OCI-M2 (cell line): ENCODE data around the gene FUT3.

ENCODE experiments used
- DNase-seq: peaks from one replicate; lab custom pipeline; 2025; ENCODE audit not compliant: unreplicated experiment; lab: John Stamatoyannopoulos, UW

FUT3 gene

DNA sequence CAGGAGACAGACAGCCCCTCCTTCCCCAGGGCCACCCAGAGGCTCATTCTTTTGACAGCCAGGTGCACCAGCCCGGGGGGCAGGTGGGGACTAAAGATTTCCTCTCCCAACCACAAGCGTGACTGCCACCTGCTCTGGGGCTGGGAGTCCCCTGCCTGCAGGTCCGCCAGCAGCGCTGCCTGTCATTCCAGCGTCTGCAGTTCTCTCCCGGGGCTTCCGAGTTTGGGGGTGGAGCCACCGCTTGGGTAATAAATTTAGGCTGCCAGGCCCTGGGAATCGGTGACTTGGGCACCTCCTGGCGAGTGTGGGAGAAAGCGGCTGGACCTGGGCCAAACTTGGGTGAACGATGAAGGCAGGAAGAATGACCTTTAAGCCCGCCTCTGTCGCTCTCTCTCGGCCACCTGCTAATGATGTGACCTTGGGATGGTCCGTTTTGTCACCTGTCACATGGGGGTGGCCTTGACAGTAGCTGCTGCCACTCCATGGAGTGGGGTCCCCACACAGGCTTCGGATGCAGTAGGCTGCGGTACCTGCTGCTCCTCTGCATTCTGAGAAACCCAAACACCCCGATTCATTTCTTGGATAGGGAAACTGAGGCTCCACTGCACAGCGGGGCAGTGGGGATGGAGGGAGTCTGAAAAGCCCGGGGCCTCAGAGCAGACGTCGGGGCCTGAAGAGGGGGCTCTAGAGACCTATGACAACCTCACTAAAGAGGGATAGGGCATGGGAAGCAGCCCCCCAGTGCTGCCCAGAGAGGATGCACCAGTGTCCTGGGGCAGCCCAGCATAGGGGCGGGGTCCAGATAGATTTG is 24.5 kb downstream of the FUT3 start:
- DNase-seq = no peak

- no peak for DNase-seq
Measured at GRCh38 chr19:5825178-5825577, 26.1 kb downstream of the FUT3 start.

DNA sequence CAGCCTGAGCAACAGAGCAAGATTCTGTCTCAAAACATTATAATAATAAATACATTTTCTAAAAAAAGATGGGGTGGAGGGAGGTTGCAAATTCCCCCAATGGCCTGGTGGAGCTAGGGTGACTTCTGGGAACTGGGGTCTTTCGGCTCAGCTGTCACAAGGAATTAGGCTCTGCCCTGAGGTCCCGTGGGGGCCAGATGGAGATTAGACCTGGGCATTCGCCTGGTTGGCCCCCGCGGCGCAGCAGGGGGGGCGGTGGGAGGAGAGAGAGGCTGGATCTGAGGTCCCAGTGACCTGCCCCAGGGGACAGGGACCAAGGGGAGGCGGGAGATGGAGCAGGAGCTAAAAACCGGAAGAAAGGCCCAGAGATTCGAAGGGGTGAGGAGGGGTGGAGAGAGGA is 26.5 kb downstream of the FUT3 start:
- DNase-seq = no peak

- DNase-seq = no peak
Measured at GRCh38 chr19:5823579-5824281, 27.5 kb downstream of the FUT3 start.

DNA sequence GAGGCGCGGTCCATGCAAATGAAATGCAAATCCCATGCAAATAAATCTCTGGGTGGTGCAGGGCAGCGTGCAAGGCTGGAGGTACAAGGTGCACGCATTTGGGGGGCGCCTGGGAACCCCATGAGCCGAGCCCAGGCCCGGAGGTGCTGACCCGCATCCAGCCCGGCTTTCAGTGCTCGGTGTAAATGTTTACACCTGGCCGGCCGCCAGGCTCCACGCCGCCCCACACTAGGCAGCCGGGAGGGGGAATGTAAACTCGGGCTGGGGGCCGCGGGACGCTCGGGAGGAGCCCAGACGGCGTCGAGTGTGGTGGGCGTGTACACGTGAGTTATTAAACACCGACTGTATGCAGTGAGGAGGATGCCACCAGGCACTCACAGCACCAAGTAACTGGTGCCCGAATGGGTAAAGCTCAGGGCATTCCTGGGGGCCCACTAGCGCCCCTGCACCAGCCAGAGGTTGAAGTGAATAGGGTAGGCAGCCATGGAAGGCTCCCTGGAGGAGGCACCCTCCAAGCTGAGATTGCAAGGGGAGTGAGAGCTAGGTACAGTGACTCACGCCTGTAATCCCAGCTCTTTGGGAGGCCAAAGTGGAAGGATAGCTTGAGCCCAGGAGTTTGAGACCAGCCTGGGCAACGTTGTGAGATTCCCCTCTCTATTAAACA is 28.9 kb downstream of the FUT3 start:
- no peak for DNase-seq

GRCh38 chr19:5821521-5822180 is 29.6 kb downstream of the FUT3 start:
- no peak for DNase-seq

DNA sequence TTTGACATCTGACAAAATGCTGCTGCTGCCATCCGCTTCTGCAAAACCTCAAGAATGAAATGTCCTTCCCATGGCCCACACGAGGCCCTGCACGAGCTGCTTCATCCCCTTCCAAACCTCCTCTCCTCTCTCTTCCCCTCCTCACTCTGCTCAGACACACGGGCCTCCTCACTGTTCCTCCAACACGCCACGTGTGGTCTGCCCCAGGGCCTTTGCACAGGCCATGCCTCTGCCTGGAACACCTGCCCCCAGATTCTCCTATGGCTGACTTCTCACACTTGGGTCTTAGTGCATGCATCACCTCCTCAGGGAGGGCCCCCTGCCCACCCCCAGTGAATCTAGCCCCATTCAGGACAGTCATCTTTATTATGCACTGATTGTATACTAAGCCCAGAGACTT is 30.5 kb downstream of the FUT3 start:
- no peak for DNase-seq

DNA sequence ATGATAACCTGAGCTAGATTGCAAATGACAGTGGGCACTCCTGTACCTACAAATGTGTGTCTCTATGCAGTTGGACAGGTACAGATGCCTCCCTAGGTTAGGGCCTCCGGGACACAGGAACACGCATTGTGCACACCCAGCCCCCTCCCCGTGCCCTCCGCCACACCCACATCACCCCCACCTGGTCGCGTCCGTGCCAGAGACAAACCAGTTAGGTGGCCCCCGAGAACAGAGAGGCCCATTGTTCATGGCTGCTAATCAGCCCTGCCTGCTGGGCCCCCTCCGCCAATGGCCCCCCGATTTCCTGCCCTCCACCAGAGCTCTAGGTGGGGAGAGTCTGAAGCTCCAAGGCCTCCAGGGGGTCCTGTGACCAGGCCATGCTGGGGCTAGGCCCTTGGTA is 32.7 kb downstream of the FUT3 start:
- DNase-seq = no peak

DNA sequence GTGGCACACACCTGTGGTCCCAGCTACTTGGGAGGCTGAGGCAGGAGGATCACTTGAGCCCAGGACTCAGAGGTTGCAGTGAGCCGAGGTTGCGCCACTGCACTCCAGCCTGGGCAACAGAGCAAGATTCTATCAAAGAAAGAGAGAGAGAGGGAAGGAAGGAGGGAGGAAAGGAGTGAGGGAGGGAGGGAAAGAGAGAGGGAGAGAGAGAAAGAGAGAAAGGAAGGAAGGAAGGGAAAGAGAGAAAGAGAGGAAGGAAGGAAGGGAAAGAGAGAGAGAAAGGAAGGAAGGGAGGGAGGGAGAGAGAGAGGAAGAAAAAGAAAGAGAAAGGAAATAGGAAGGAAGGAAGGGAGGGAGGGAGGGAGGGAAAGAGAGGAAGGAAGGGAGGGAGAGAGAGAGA is 34.0 kb downstream of the FUT3 start:
- DNase-seq = no peak

- DNase-seq = no peak
Measured at GRCh38 chr19:5814852-5815246, 36.4 kb downstream of the FUT3 start.

GRCh38 chr19:5814123-5814851 is 37.0 kb downstream of the FUT3 start:
- DNase-seq = no peak

GRCh38 chr19:5811117-5811516 is 40.1 kb downstream of the FUT3 start:
- no peak for DNase-seq

DNA sequence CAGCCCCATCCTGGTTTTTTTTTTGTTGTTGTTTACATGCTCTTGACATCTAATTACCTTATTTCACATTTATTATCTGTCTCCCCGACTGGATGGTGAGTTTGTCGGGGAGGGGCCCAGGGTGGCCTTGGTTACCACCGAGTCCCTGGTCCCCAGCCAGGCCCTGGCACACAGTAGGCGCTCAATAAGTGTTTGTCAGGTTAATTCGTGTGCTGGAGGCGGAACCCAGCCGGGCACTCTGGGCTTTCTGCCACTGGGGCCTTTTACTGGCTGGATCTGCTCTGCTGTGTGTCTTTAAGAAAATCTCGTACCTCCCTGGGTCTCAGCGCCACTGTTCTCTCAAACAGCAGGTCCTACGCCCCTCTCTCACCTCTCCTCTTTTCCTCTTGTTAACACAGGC is 41.8 kb downstream of the FUT3 start:
- no peak for DNase-seq

- DNase-seq = no peak
Measured at GRCh38 chr19:5809053-5809452, 42.2 kb downstream of the FUT3 start.

DNA sequence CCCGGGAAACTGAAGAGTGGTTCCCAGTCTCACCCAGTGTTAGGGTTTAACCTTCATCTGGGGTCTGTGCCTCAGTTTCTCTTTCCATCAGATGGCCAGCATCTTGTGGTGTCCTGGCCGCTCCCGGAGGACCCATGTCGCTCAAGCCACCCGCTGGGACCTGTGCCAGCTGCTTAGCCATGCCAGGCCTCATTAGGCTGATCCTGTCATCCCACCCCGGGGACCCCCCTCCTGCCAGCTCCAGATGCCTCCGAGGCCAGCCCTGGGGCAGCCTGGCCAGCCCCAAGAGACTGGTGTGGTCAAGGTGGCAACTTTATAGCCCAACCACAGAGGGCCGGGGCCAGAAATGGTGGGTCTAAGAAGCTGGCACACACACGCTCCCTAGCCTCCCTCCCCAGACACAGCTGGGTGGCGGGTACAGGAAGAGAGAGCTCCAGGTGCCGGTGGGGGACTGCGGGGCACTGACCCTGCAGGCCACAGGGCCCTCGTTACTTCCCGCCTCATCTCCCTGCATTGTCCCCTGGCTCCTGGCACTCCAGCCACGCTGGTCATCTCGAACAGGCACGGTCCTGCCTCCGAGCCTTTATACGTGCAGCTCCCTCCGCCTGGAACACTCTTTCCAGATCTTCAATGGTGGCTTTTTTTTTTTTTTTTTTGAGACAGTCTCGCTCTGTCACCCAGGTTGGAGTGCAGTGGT is 43.0 kb downstream of the FUT3 start:
- no peak for DNase-seq

GRCh38 chr19:5806905-5807304 is 44.3 kb downstream of the FUT3 start:
- DNase-seq = no peak

DNA sequence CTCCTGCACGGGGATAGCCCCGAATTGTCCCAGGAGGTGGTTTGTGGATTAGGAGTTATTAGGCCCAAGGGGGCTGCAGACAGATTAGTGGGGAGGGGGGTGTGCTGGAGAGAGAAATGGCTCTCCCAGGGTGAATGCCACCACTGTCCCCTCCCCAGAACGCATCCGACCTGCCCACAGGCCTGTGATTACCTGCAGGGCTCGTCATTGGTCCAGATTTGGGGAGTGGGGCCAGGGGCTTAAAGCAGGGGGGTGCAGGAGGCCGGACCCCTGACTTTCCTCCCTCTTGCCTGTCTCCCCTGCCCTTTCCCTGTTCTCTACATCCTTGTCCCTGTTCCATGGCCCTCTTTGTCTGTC is 45.1 kb downstream of the FUT3 start:
- no peak for DNase-seq

DNA sequence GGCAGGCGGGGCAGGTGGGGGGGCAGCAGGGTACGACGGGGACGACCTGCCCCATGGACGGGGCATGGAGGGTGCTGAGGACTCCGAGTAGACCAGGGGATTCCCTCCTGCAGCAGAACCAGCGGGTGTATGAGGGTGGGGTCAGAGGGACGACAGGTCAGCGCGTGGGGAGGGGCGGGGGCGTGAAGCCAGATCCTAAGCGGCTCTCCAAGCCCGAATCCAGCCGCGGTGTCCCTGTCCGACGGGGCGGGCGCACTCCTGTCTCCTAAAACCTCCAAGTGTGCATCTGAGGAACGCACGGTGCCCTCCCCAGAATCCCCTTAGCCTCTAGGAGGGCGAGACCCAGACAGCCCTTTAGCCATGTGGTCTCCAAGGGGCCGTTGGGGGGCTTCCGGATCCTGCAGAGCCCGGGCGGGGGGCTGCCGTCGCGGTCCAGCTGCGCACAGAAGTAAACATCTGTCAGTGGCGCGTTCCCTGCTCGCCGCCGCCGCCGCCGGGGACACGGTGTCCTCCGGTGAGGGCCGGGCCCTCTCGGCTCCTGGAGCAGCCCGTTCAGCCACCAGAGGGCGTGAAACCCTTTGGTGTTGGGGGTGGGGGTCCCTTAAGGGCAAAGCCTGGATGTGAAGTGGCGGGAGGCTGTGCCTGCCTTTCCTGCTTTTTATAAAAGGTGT is 45.7 kb downstream of the FUT3 start:
- DNase-seq = peak; percentile 1

DNA sequence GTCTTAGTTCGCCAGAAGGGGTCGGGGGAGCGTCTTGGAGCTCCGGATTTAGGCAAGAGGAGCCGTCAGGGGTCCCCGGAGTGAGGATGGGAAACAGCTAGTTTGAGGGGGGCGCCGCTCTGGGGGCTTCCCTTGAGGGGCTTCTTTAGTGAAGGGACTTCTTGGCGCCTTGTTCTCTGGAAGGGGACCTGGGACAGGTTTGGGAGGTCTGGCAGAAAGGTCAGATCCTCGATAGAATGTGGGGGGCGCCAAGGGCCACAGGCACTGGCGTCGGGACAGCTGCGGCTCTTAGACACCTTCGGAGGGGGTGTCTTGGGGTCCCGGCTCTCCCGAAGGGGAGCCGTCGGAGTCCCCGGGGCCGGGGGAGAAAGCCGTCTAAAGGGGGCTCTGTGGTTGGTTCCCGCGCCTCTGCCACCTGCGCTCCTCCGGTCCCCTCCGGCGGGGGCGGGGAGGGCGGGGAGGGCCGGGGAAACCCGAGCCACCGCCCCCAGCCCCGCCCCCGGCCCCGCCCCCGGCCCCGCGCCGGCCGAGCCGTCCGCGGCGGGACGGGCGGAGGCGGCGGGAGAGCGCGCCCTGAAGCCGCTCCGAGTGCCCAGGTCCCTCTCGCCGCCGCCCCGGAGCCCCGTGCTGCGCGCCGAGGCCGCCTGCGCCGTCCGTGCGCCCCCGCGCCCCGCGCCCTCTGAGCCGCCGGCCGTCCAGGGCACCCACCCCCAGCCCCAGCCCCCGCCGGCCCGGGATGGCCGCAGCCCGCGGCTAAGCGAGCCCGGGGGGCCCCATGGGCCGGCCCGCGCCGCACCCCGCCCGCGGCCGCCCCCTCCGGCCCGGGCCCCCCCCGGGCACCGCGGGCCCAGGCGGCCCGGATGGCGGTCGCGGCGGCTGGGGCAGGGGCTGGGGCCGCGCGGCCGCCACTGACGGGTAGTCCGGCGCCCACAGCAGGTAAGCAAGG is 46.5 kb downstream of the FUT3 start, which contains the start of gene NRTN:
Gene NRTN, plus strand, starts transcription at position 552 of the 946 bp plus-strand sequence. CDS start 19,099 bp downstream, outside the sequence.
- no peak for DNase-seq
